Measurements from ENCODE around the gene AP3D1. TPM values are rescaled to one million over a fixed set of nuclear protein-coding genes. Genes with fewer than 3 reads are reported as not detected.

The AP3D1 gene
- total RNA-seq, 1 donor: 121 TPM

- Histone ChIP-seq H2AFZ (ENCODE audit: low read length) (no peak overlapping the region), H3K4me3 (ENCODE audit: insufficient read depth, low read length) (no peak overlapping the region), H3K27me3 (ENCODE audit: insufficient read depth, low read length) (no peaks in the 10 kb centered on the region), H3K36me3 (ENCODE audit: insufficient read depth, low read length) (no peaks in the 10 kb centered on the region), H3K9me3 (ENCODE audit: low read depth, low read length) (no peaks in the 10 kb centered on the region), H4K20me1 (ENCODE audit: insufficient read depth, low read length) (no peaks in the 10 kb centered on the region), H3K79me2 (ENCODE audit: insufficient read depth, low read length) (no peaks in the 10 kb centered on the region), H3K4me1 (ENCODE audit: insufficient read depth, low read length) (peaks cover 34% of the 10 kb centered on the region), H3K27ac (ENCODE audit: low read depth, low read length) (no peak overlapping the region), H3K4me2 (ENCODE audit: insufficient read depth, low read length) (no peak overlapping the region)
- TF ChIP-seq, protein P1, sequence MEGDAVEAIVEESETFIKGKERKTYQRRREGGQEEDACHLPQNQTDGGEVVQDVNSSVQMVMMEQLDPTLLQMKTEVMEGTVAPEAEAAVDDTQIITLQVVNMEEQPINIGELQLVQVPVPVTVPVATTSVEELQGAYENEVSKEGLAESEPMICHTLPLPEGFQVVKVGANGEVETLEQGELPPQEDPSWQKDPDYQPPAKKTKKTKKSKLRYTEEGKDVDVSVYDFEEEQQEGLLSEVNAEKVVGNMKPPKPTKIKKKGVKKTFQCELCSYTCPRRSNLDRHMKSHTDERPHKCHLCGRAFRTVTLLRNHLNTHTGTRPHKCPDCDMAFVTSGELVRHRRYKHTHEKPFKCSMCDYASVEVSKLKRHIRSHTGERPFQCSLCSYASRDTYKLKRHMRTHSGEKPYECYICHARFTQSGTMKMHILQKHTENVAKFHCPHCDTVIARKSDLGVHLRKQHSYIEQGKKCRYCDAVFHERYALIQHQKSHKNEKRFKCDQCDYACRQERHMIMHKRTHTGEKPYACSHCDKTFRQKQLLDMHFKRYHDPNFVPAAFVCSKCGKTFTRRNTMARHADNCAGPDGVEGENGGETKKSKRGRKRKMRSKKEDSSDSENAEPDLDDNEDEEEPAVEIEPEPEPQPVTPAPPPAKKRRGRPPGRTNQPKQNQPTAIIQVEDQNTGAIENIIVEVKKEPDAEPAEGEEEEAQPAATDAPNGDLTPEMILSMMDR (IDR thresholded peaks at IDR 0.05; ENCODE audit: extremely low read depth, low read depth, low read length): no peak
- DNase-seq (ENCODE audit: insufficient read length, low spot score, missing footprints): peak; percentile 58
Measured at GRCh38 chr19:2057484-2058469, 93.6 kb downstream of the AP3D1 start.

- Histone ChIP-seq H3K4me2 (ENCODE audit: insufficient read depth, low read length) (no peak overlapping the region), H3K27me3 (ENCODE audit: insufficient read depth, low read length) (no peaks in the 10 kb centered on the region)
Measured at GRCh38 chr19:2056837-2057192, 94.6 kb downstream of the AP3D1 start.

GRCh38 chr19:2055931-2056836 lies 95.2 kb downstream of the AP3D1 start:
- Histone ChIP-seq H3K27me3 (ENCODE audit: insufficient read depth, low read length) (no peaks in the 10 kb centered on the region), H4K20me1 (ENCODE audit: insufficient read depth, low read length) (no peaks in the 10 kb centered on the region), H3K36me3 (ENCODE audit: insufficient read depth, low read length) (no peaks in the 10 kb centered on the region), H3K4me3 (ENCODE audit: insufficient read depth, low read length) (peak overlapping the region; percentile 40), H3K27ac (ENCODE audit: low read depth, low read length) (peak overlapping the region; percentile 48), H3K79me2 (ENCODE audit: insufficient read depth, low read length) (no peaks in the 10 kb centered on the region), H3K9me3 (ENCODE audit: low read depth, low read length) (no peaks in the 10 kb centered on the region), H3K4me1 (ENCODE audit: insufficient read depth, low read length) (peaks cover 31% of the 10 kb centered on the region), H2AFZ (ENCODE audit: low read length) (peak overlapping the region; percentile 94), H3K4me2 (ENCODE audit: insufficient read depth, low read length) (peak overlapping the region; percentile 70)
- TF ChIP-seq, protein P1 (IDR thresholded peaks at IDR 0.05; ENCODE audit: extremely low read depth, low read depth, low read length): no peak
- peak; percentile 93 for DNase-seq (ENCODE audit: insufficient read length, low spot score, missing footprints)

More at GRCh38 chr19:2056837-2057192, 94.6 kb downstream of the AP3D1 start:
- H3K27ac ChIP-seq (ENCODE audit: low read depth, low read length): no peak overlapping the region
- no peak overlapping the region for H2AFZ ChIP-seq (ENCODE audit: low read length)
- DNase-seq (ENCODE audit: insufficient read length, low spot score, missing footprints): peak; percentile 17
- no peaks in the 10 kb centered on the region for H3K36me3 ChIP-seq (ENCODE audit: insufficient read depth, low read length)
- no peaks in the 10 kb centered on the region for H4K20me1 ChIP-seq (ENCODE audit: insufficient read depth, low read length)
- H3K4me3 ChIP-seq (ENCODE audit: insufficient read depth, low read length): no peak overlapping the region
- H3K4me1 ChIP-seq (ENCODE audit: insufficient read depth, low read length): peaks cover 27% of the 10 kb centered on the region
- TF ChIP-seq, protein P1 (IDR thresholded peaks at IDR 0.05; ENCODE audit: extremely low read depth, low read depth, low read length): no peak
- no peaks in the 10 kb centered on the region for H3K79me2 ChIP-seq (ENCODE audit: insufficient read depth, low read length)
- H3K9me3 ChIP-seq (ENCODE audit: low read depth, low read length): no peaks in the 10 kb centered on the region
